Upper lobe of left lung (tissue), 6 donors: ENCODE measurements around the gene MRPL2. TPM values are rescaled to one million over a fixed set of nuclear protein-coding genes. Genes with fewer than 3 reads are reported as not detected.

Experiments used
- ATAC-seq, 2 donors: fragments of 200-7000 bp; cut with Tn5 transposase; one replicate each; pipeline ENCODE4 v1.9.1; 2022; ENCODE audit warnings: mild to moderate bottlenecking in 2 of 2, moderate library complexity in 2 of 2; ENCODE audit not compliant: low FRiP score in 2 of 2
- DNase-seq, 2 donors: peaks; one replicate each; pipeline ENCODE4 v3.0.0-alpha.2; 2019 to 2020
- H3K27ac ChIP-seq, 4 donors: fragments of 200-600 bp; sonication (generic); one replicate each; pipeline ENCODE4 v1.5.1; 2016 to 2019
- H3K27me3 ChIP-seq, 4 donors: fragments of 200-600 bp; sonication (generic); one replicate each; pipeline ENCODE4 v1.5.1; 2017 to 2019
- H3K36me3 ChIP-seq, 4 donors: fragments of 200-600 bp; sonication (generic); one replicate each; pipeline ENCODE4 v1.5.1; 2016 to 2019
- H3K4me1 ChIP-seq, 4 donors: fragments of 200-600 bp; sonication (generic); one replicate each; pipeline ENCODE4 v1.5.1; 2018 to 2019
- H3K4me3 ChIP-seq, 4 donors: fragments of 200-600 bp; sonication (generic); one replicate each; pipeline ENCODE4 v1.5.1; 2017 to 2019; ENCODE audit warnings: mild to moderate bottlenecking in 2 of 4, moderate library complexity in 1 of 4
- H3K9me3 ChIP-seq, 4 donors: fragments of 200-600 bp; sonication (generic); one replicate each; pipeline ENCODE4 v1.5.1; 2018 to 2019
- EP300 ChIP-seq, 4 donors: sonication (generic); formaldehyde crosslinking; IDR thresholded peaks; one replicate each; pipeline ENCODE4 v1.5.1; 2017; ENCODE audit warnings: antibody characterized with exemption in 4 of 4, control low read depth in 2 of 4
- POLR2A ChIP-seq, 4 donors: fragments of 450-650 bp; IDR thresholded peaks; one replicate each; pipeline ENCODE4 v1.5.1; 2016 to 2017; ENCODE audit warnings: antibody characterized with exemption in 4 of 4, mild to moderate bottlenecking in 2 of 4
- POLR2AphosphoS5 ChIP-seq, 2 donors: sonication (generic); formaldehyde crosslinking; IDR thresholded peaks; one replicate each; pipeline ENCODE4 v1.5.1; 2017; ENCODE audit warnings: antibody characterized with exemption in 2 of 2
- WGBS, 2 donors: methylation state at CpG; one replicate each; pipeline ENCODE4 v1.1.5; 2017 to 2018; 5-methylcytosine and 5-hydroxymethylcytosine counted together
- total RNA-seq, 6 donors: library from RNA; depleted of rRNA in 4 of 6; stranded (reverse); fragments of >200 nt in 4 of 6; gene quantifications; one replicate each; pipeline versions ENCODE4 v1.1.0 to v1.2.1, GENCODE V29; 2016 to 2021
- TF ChIP-seq, protein P1 (sequence below), 6 experiments: fragments of 450-650 bp in 4 of 6; fragments of 200-600 bp in 2 of 6; sonication (generic) in 2 of 6; IDR thresholded peaks; one replicate each; pipeline ENCODE4 v1.5.1; 2016 to 2019; ENCODE audit warnings: antibody characterized with exemption in 6 of 6
- donor health status: DM: no; HTN: no; CAD: no; lungs with moderate emphysema.
- donor health status: DM: no; HTN: yes; CAD: no; lungs with severe emphysema.

MRPL2 gene
- total RNA-seq, 6 donors from 2014 or later, result 17.2 to 58.2 (median 30.7) TPM

DNA sequence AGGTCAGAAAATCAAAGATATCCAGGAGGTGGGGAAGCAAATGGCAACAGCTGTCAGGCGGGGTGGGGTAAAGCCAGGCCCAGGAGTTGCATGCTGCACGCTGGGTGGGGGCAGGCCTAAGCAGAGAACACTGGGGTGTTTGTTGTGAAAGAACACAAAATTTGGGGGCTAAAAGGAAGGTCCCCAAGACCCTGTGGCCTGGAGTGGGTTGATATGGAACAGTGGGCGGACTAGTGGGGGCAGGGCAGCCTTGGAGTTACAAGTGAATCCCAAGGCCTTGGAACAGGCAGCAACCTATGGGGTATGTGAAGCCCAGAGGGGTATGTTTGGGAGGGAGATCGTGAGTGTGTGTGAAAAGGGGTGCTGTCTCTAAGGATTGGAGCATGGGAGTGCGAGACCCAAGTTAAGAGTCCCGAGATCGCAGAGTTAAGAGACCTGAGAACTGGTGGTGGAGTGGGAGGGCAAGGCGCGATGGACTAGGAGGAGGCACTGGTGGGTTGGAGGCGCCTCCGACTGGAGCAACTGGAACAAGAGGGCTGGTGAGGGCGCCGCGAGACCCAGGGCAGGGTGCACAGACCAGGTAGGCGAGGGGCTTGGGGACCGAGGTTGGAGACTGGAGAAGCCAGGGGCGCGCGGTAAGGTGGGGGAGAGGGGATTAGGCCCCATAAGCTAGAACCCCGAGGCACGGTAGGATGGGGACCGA, 6.2 kb downstream of the MRPL2 start:
- Histone ChIP-seq H3K4me3 (peak overlapping the region; percentile 62 to 89 (median 71)), H3K9me3 (no peaks in the 10 kb centered on the region), H3K27ac (peak overlapping the region; percentile 83 to 94 (median 90)), H3K36me3 (peaks cover 4 to 48% (median 30%) of the 10 kb centered on the region in 4 donors), H3K4me1 (peaks cover 17 to 27% (median 19%) of the 10 kb centered on the region in 4 donors), H3K27me3 (no peaks in the 10 kb centered on the region)
- 26 to 31% methylated on average over 22 of the region's 22 CpGs for WGBS, 2 donors
- DNase-seq, result peak in 1 of 2 donors; percentile 35
- TF ChIP-seq, protein P1, sequence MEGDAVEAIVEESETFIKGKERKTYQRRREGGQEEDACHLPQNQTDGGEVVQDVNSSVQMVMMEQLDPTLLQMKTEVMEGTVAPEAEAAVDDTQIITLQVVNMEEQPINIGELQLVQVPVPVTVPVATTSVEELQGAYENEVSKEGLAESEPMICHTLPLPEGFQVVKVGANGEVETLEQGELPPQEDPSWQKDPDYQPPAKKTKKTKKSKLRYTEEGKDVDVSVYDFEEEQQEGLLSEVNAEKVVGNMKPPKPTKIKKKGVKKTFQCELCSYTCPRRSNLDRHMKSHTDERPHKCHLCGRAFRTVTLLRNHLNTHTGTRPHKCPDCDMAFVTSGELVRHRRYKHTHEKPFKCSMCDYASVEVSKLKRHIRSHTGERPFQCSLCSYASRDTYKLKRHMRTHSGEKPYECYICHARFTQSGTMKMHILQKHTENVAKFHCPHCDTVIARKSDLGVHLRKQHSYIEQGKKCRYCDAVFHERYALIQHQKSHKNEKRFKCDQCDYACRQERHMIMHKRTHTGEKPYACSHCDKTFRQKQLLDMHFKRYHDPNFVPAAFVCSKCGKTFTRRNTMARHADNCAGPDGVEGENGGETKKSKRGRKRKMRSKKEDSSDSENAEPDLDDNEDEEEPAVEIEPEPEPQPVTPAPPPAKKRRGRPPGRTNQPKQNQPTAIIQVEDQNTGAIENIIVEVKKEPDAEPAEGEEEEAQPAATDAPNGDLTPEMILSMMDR (IDR thresholded peaks at IDR 0.05), result no peak
- peak; percentile 9 to 31 for ATAC-seq

GRCh38 chr6:43052225-43052841, 6.9 kb downstream of the MRPL2 start:
- Histone ChIP-seq H3K4me3 (peak overlapping the region in 3 of 4 donors; percentile 66 to 89 (median 76)), H3K4me1 (peaks cover 16 to 24% (median 16%) of the 10 kb centered on the region in 4 donors), H3K27me3 (no peaks in the 10 kb centered on the region), H3K27ac (peak overlapping the region in 3 of 4 donors; percentile 88 to 94 (median 93)), H3K9me3 (no peaks in the 10 kb centered on the region), H3K36me3 (peaks cover 4 to 47% (median 31%) of the 10 kb centered on the region in 4 donors)
- no peak for TF ChIP-seq EP300 (IDR thresholded peaks at IDR 0.05)
- TF ChIP-seq POLR2AphosphoS5 (IDR thresholded peaks at IDR 0.05), result no peak
- no peak for TF ChIP-seq POLR2A (IDR thresholded peaks at IDR 0.05)
- TF ChIP-seq, protein P1 (IDR thresholded peaks at IDR 0.05), result no peak
- no peak for ATAC-seq
- WGBS, 2 donors, result 83 to 98% methylated on average over 5 to 19 of the region's 19 CpGs
- peak in 1 of 2 donors; percentile 78 for DNase-seq

DNA sequence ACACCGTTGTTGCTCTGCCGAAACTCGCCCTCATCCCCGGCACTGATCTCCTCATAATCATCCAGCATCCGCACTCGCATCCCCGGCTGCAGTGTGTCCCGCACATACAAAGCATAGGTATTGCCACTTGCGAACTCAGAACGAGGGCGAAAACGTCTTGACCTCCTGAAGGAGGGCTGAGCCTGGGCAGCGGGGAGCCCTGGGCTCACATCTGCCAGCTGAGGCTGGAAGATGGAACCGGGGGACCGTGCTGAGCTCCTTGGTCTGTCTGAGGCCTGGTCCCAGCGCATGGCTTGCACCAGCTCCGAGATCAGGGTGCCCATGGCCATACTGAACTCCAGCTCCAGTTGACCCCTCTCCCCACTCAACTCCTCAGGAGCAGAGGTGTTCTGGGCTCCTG, 8.3 kb downstream of the MRPL2 start:
- TF ChIP-seq, protein P1 (IDR thresholded peaks at IDR 0.05), result no peak
- TF ChIP-seq EP300 (IDR thresholded peaks at IDR 0.05) (no peak), POLR2A (IDR thresholded peaks at IDR 0.05) (no peak), POLR2AphosphoS5 (IDR thresholded peaks at IDR 0.05) (no peak)
- 91 to 97% methylated on average over 12 to 15 of the region's 17 CpGs for WGBS, 2 donors
- DNase-seq, result peak in 1 of 2 donors; percentile 56

GRCh38 chr6:43047998-43048397, 11.2 kb downstream of the MRPL2 start:
- peaks cover 6 to 71% (median 49%) of the 10 kb centered on the region in 4 donors for H3K36me3 ChIP-seq
- no peak for DNase-seq
- ATAC-seq, result no peak
- no peak overlapping the region for H3K4me3 ChIP-seq
- H3K9me3 ChIP-seq, result no peaks in the 10 kb centered on the region
- 83 to 90% methylated on average over 3 to 7 of the region's 7 CpGs for WGBS, 2 donors
- no peaks in the 10 kb centered on the region for H3K27me3 ChIP-seq
- TF ChIP-seq POLR2AphosphoS5 (IDR thresholded peaks at IDR 0.05), result no peak
- TF ChIP-seq, protein P1 (IDR thresholded peaks at IDR 0.05), result no peak
- no peak overlapping the region for H3K27ac ChIP-seq
- H3K4me1 ChIP-seq, result peaks cover 7 to 13% (median 8%) of the 10 kb centered on the region in 4 donors

More for the DNA sequence above, 8.3 kb downstream of the MRPL2 start:
- ATAC-seq, result no peak
- H3K27me3 ChIP-seq, result no peaks in the 10 kb centered on the region
- H3K36me3 ChIP-seq, result peaks cover 7 to 49% (median 33%) of the 10 kb centered on the region in 4 donors
- H3K4me3 ChIP-seq, result no peak overlapping the region
- H3K27ac ChIP-seq, result no peak overlapping the region
- H3K9me3 ChIP-seq, result no peaks in the 10 kb centered on the region
- H3K4me1 ChIP-seq, result peaks cover 16 to 24% (median 16%) of the 10 kb centered on the region in 4 donors
